Motor neuron (in vitro differentiated cells): Measurements from ENCODE around the gene LRIG2. TPM values are rescaled to one million over a fixed set of nuclear protein-coding genes. Genes with fewer than 3 reads are reported as not detected.
"Not testable (repeated sequence)": the region's sequence is repeated elsewhere in the genome, so short reads cannot be mapped to it uniquely, and the experiment has no call there.

Source experiments
- ATAC-seq, 8 experiments: fragments of 200-7000 bp; cut with Tn5 transposase; replicated peaks in 6 of 8; 2 replicates each; pipeline ENCODE4 v1.8.0; 2021; ENCODE audit warnings: mild to moderate bottlenecking in 8 of 8, moderate library complexity in 8 of 8
- H3K27ac ChIP-seq, 2 donors: fragments of 250-450 bp; sonication (Bioruptor Pico); 2 replicates each; pipeline ENCODE4 v1.9.0; 2021; ENCODE audit warnings: antibody characterized with exemption in 2 of 2, mild to moderate bottlenecking in 2 of 2, moderate library complexity in 1 of 2
- H3K4me1 ChIP-seq, 2 donors: fragments of 250-450 bp; sonication (Bioruptor Pico); replicated peaks in 1 of 2; 2 replicates each; pipeline ENCODE4 v1.6.1; 2021; ENCODE audit warnings: antibody characterized with exemption in 2 of 2, mild to moderate bottlenecking in 2 of 2, moderate library complexity in 1 of 2
- H3K4me3 ChIP-seq, 5 donors: fragments of 250-450 bp; sonication (Bioruptor Pico); 2 replicates each; pipeline ENCODE4 v1.9.0; 2021; ENCODE audit warnings: antibody characterized with exemption in 5 of 5, mild to moderate bottlenecking in 5 of 5, moderate library complexity in 4 of 5
- WGBS, 10 experiments: fragments of 450-650 bp; shearing (Covaris generic); methylation state at CpG; one replicate each; pipeline ENCODE4 v1.0.0; 2022; 5-methylcytosine and 5-hydroxymethylcytosine counted together
- in situ Hi-C, 9 experiments: fragments of 400-800 bp; cut with MboI; loops; one replicate each; pipeline ENCODE4 v1.15.0; 2021; ENCODE audit warnings: low sequenced_read_pairs in 9 of 9, low pct_unique_long_range_greater_than_20kb in 2 of 9; ENCODE audit not compliant: unreplicated experiment in 9 of 9
- total RNA-seq, 8 experiments: library from RNA; unstranded; fragments of 300-600 nt; gene quantifications; 2 replicates each; pipeline versions ENCODE4 v1.2.3 to v1.2.4, GENCODE V29; 2022

Gene LRIG2
- total RNA-seq, 8 experiments from 2014 or later = 11.9 to 25.4 (median 20.6) TPM

DNA sequence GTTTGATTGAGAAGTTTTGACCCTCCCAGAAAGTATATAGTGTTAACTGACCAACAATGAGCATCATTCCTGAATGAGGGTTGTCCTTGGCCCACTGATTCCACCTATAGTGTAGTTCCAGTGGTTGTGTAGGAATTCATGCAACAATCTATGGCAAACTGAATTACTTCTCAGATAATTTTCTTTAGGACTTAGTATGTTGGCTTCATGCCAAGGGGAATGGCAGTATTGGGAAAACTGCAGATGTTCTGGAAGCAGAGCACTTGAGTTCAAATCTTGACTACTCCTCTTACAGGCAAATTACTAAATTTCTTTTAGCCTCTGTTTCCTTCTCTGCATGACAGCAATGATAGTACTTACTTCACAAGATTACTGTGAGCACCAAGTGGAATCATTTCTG, 65.8 kb downstream of the LRIG2 start:
- H3K4me1 ChIP-seq = peaks cover 6 to 9% of the 10 kb centered on the region in 2 donors
- in situ Hi-C loops = loop anchor here in 7 of 9 experiments (10.0 to 25.0 kb wide), 4 partner anchors 324 to 549 kb away; no protein-coding TSS in a partner anchor
- no peak for ATAC-seq
- no peak overlapping the region for H3K27ac ChIP-seq
- no peak overlapping the region for H3K4me3 ChIP-seq

DNA sequence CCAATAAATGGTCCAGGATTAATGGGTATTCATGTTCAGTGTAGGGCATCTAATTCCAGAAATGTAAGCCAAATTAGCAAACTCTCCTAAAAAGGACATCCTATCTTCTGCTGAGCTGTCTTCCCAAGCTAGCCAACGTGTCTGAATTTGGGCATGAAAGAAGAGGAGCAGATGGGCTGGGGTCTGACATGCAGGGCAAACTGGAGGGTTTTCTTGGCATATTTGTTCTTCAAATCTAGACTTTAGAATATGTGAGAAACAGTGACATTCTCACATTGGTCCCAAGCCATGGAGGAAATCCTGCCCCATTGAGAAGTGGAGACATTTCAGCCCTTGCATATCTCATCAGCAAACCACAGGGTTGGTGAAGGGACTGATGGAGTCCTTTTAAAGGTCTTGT, 67.2 kb downstream of the LRIG2 start:
- WGBS, 10 experiments = 88 to 100% (median 100%) methylated on average over 1 of the region's 1 CpG; no CpG with 5 or more reads in 7 of the 10 experiments
- H3K4me1 ChIP-seq = peaks cover 6 to 9% of the 10 kb centered on the region in 2 donors
- ATAC-seq = peak in 4 of 8 experiments; percentile 7 to 15 (median 8)
- in situ Hi-C loops = loop anchor here in 8 of 9 experiments (10.0 to 25.0 kb wide), 4 partner anchors 322 to 547 kb away; no protein-coding TSS in a partner anchor
- H3K4me3 ChIP-seq = no peak overlapping the region
- no peak overlapping the region for H3K27ac ChIP-seq

DNA sequence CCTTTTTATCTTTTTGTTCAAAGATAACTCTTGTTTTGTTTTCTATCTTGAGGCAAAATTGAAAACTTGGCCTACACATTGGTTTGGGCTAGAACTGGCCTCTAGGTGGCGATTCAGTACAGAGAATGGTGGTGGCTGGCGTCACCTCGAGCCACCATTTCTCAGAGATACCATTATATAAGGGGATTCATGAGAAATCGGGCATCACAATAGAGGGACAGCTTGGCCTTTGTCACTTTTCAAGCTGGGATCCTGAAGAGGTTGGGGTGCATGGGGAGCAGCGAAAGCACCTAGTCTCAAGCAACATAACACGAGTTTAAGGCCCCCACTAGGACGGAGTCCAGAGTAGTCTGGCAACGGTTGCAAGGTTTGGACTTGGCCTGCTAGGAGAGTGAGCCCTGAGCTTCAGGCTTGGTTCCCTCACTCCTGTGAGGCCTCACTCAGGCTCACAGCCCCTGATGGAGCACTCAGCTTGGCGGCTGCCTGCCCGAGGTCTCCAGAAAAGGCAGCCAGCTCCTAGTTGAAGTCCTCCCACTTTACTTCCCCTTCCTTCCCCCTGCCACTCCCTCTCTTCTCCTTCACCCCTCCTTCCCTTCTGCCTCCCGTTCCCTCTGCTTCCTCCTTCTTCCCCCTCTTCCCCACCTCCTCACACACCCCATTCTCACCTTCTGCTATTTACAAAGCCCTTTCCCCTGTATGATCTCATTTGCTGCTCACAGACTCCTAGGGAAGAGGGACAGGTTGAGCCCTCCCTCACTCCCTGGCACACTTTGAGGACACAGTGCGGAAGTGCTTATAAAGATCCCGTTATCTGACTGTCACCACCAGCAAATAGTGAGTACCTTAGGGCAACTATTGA, 67.8 kb downstream of the LRIG2 start:
- in situ Hi-C loops = loop anchor here in 8 of 9 experiments (10.0 to 25.0 kb wide), 4 partner anchors 321 to 546 kb away; no protein-coding TSS in a partner anchor
- 0 to 92% (median 60%) methylated on average over 1 to 7 of the region's 13 CpGs; no CpG with 5 or more reads in 2 of the 10 experiments for WGBS, 10 experiments
- H3K4me3 ChIP-seq = no peak overlapping the region
- peak; percentile 56 to 99 (median 93) for ATAC-seq
- H3K4me1 ChIP-seq = peaks cover 3% of the 10 kb centered on the region in 2 donors
- H3K27ac ChIP-seq = no peak overlapping the region

DNA sequence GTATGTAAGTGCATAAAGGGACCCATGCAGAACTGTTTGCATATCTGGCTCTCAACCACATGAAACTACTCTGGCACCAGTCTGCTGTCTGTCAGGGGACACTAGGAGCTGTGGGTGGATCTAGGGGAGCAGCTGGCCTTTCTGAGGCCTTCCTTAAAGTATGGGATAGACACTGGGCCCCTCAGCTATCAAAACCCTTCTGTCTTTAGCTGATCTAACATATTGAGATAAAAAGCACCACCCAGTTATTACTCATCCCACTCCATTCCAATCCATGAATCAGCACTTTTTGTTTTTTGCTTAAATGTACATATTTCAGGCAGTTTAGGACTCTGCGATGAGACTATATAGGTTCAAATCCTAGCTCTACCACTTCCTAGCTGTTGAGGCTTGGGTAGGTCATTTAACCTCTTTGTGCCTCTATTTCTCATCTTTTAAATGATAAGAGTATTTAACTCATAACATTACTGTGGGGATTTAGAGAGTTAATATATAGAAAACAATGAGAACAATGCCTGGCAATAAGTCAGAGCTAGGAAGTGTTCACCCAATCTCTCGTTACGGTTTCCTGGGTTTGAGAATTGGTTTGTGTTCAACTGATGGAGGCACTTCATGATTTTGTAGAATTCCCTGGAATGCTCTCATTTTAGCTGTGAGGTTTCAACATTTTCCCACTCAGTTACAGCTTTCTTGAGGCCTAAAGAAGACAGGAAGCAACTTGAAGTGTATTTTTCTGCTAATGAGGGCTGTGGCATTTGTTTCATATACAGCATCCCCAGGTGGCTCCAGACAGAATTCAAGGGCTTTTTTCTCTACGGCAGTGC, 68.9 kb downstream of the LRIG2 start:
- Histone ChIP-seq H3K27ac (no peak overlapping the region), H3K4me3 (no peak overlapping the region), H3K4me1 (peaks cover 3% of the 10 kb centered on the region in 2 donors)
- in situ Hi-C loops = loop anchor here in 8 of 9 experiments (10.0 to 25.0 kb wide), 4 partner anchors 320 to 545 kb away; no protein-coding TSS in a partner anchor
- peak in 4 of 8 experiments; percentile 8 to 82 (median 66) for ATAC-seq
- WGBS, 10 experiments = 28 to 100% (median 95%) methylated on average over 1 to 4 of the region's 4 CpGs

DNA sequence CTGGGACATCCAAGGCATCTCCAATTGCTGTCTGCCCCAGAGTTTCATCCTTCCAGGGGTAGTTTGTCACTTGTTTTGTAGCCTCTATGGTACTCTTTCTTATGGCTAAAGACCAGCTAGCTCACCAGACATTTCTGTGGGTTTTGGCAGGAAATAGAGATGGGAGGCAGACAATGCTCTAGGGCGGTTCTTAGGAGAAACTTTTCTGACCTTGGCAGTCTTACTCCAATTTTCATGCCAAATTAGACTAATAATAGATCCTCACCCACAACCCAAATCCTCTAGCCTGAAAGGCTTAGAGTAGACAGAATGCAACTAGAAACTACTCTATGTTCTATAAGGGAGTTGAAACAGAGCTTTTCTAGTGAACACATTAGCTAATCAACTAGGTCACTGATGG, 69.8 kb downstream of the LRIG2 start:
- Histone ChIP-seq H3K27ac (no peak overlapping the region), H3K4me3 (no peak overlapping the region), H3K4me1 (peaks cover 3% of the 10 kb centered on the region in 2 donors)
- in situ Hi-C loops = loop anchor here in 8 of 9 experiments (10.0 to 25.0 kb wide), 4 partner anchors 320 to 545 kb away; no protein-coding TSS in a partner anchor
- WGBS, 10 experiments = 40 to 100% (median 94%) methylated on average over 1 of the region's 1 CpG; no CpG with 5 or more reads in 2 of the 10 experiments
- no peak for ATAC-seq

DNA sequence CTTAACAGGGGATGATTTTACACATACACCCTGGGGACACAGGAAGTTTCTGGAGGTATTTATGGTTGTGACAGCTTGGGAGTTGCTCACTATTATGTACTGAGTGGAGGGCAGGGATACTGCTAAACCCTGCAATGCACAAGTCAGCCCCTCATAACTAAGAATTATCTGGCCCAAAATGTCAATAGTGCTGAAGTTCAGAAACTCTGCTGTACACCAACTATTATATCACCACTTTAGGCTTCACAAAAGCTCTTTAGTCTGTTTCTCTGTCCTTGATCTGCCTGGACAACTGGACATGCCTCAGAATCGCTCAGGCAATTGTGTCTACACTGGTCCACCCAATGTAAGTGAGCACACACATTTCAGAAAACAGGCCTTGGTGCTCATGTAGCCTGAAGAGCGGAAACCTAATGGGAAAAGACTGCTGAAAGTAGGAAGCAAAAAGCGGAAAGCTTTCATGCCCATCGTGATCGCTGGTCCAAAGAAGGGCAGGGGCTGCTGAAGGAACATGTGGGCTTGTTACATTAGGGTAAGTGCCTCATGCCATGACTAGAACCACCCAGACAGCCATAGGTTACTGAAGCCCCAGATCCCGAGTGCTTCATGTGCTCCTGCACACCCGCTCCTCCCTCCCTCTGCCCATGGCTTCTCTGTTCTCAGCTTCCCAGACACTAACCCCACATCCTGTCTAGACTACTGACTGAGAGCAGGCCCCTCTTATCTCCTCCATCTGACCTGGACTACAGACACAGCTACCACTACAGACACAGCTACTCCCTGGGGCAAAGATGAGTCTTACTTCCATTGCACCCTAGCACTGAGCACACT, 73.5 kb downstream of the LRIG2 start:
- Histone ChIP-seq H3K4me3 (no peak overlapping the region), H3K27ac (no peak overlapping the region), H3K4me1 (no peaks in the 10 kb centered on the region)
- ATAC-seq = peak in 1 of 8 experiments; percentile 13
- in situ Hi-C loops = loop anchor here in 8 of 9 experiments (10.0 to 25.0 kb wide), 4 partner anchors 316 to 541 kb away; no protein-coding TSS in a partner anchor
- 80 to 100% (median 95%) methylated on average over 1 to 7 of the region's 7 CpGs; no CpG with 5 or more reads in 2 of the 10 experiments for WGBS, 10 experiments

DNA sequence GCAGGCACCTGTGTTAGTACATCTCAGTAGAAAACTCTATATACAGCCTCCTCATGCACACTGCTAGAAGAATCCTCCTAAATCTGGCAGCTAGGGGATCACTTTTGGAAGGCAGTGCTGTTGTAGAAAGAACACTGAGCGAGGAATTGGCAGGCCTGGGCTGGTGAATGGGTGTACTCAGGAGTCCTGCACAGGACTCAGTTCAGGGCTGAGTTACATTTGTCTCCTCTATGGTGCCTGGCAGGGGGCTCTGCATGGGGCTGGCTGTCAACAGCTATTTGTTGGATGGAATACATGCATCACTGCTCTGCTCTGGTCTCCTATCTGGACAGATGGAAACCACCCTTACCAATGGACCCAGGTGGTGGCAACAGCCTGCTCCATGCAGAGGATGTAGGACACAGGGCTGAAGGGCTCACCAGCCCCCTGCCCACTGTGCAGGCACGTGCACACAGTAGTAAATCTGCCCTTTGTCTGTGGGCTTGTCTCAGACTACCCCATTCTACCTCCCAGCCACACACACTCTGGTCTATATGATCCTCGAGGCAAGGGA, 74.2 kb downstream of the LRIG2 start:
- in situ Hi-C loops = loop anchor here in 8 of 9 experiments (10.0 to 25.0 kb wide), 4 partner anchors 315 to 540 kb away; no protein-coding TSS in a partner anchor
- ATAC-seq = peak in 5 of 8 experiments; percentile 18 to 38 (median 21)
- WGBS, 10 experiments = 0 to 100% (median 53%) methylated on average over 1 to 3 of the region's 3 CpGs; no CpG with 5 or more reads in 4 of the 10 experiments

DNA sequence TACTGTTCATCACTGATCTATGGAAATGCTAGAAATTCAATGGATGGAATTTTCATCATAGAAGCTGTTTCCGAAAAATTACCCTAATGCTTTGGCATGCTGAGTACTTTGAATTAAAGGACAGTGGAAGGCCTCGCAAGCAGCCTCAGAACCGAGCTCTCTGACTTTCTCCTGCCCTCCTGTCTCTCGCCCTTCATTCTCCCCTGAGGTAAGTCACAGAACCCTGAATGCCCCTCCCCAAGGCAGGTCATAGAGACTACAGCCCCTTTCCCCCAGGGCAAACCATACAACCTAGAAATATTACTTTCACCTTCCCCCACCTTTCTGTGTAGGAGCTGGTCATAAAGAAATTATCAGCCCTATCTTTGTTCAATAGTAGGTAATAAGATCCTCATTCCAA, 74.8 kb downstream of the LRIG2 start:
- Histone ChIP-seq H3K4me1 (no peaks in the 10 kb centered on the region), H3K4me3 (no peak overlapping the region), H3K27ac (no peak overlapping the region)
- ATAC-seq = no peak
- in situ Hi-C loops = loop anchor here in 8 of 9 experiments (10.0 to 25.0 kb wide), 4 partner anchors 314 to 539 kb away; no protein-coding TSS in a partner anchor
- WGBS, 10 experiments = 66 to 100% (median 75%) methylated on average over 1 to 4 of the region's 4 CpGs; no CpG with 5 or more reads in 1 of the 10 experiments

More for the DNA sequence above, 74.2 kb downstream of the LRIG2 start:
- Histone ChIP-seq H3K27ac (no peak overlapping the region), H3K4me1 (no peaks in the 10 kb centered on the region), H3K4me3 (no peak overlapping the region)

DNA sequence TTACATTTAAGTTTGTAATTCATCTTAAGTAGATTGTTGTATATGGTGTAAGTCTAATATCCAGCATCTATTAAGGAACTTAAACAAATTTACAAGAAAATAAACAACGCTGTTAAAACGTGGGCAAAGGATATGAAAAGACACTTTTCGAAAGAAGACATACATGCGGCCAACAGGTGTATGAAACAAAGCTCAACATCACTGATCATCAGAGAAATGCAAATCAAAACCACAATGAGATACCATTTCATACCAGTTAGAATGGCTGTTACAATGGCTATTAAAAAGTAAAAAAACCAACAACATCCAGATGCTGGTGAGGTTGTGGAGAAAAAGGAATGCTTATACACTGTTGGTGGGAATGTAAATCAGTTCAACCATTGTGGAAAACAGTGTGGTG, 77.5 kb downstream of the LRIG2 start:
- WGBS, 10 experiments = 79 to 100% (median 95%) methylated on average over 2 to 4 of the region's 4 CpGs
- H3K27ac ChIP-seq, in situ Hi-C loops, ATAC-seq, H3K4me1 ChIP-seq, H3K4me3 ChIP-seq: not testable (repeated sequence)

DNA sequence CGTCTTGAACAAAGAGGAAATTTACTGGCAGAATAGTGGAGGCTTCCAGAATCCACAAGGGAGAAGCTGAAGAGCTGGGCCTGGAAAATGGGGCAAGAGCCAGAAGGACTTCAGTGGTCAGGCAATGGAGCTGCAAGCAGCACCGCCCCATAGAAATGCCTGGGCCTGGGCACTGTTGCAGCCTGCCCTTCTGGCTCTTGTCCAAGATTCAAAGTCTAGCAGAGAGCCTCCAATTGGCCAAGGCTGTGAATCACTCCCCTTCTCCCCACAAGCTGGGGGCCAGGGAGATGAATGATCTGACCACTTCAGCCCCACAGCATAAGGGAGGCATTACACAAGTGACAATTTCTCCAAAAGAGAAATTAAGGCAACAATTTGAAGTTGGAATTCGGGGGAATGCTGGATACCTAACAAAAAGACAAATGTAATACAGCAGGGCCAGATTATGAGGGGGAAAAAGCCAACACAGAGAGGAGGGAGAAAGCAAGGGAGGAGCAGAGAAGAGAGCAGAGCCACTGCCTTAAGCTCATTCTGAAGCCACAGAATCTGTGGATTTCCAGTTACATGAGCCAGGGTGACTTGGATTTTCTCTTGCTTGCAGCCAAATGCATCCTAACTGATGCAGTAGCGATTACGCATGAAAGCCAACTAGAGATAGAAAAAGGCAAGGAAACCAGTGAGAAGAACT, 80.3 kb downstream of the LRIG2 start:
- no peak overlapping the region for H3K27ac ChIP-seq
- WGBS, 10 experiments = 31 to 100% (median 84%) methylated on average over 2 to 5 of the region's 5 CpGs
- ATAC-seq = peak in 6 of 8 experiments; percentile 26 to 84 (median 60)

DNA sequence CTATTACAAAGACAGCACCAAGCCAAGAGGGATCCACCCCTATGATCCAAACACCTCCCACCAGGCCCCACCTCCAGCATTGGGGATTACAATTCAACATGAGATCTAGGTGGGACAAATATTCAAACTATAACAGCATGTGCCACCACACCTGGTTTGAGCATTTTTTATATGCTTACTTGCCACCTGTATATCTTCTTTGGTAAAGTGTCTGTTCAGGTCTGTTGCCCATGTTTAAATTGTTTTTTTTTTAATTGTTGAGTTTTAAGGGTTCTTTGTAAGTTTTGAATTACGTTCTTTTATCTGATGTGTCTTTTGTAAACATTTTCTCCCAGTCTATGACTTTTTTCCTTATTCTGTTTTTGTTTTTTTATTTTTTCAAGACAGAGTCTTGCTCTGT, 83.4 kb downstream of the LRIG2 start:
- no peak for ATAC-seq
- in situ Hi-C loops = no loop called here

More for the DNA sequence above, 80.3 kb downstream of the LRIG2 start:
- Histone ChIP-seq H3K4me3 (no peak overlapping the region), H3K4me1 (no peaks in the 10 kb centered on the region)
- in situ Hi-C loops = no loop called here

More for the DNA sequence above, 83.4 kb downstream of the LRIG2 start:
- 28 to 100% (median 76%) methylated on average over 1 of the region's 1 CpG for WGBS, 10 experiments
- H3K27ac ChIP-seq = no peak overlapping the region
- no peaks in the 10 kb centered on the region for H3K4me1 ChIP-seq
- no peak overlapping the region for H3K4me3 ChIP-seq
